ENCODE measurements around the gene SLC17A3. TPM values are rescaled to one million over a fixed set of nuclear protein-coding genes. Genes with fewer than 3 reads are reported as not detected.

Gene SLC17A3
- total RNA-seq, 1 experiment from 2014 or later, result not detected

- no peak overlapping the region for H3K27ac ChIP-seq (ENCODE audit: low read length)
- H3K4me3 ChIP-seq (ENCODE audit: low read depth in 2 of 2, low read length in 2 of 2), result no peak overlapping the region
- no peaks in the 10 kb centered on the region for H3K27me3 ChIP-seq (ENCODE audit: control insufficient read depth, insufficient read depth, low read length)
- no peak for TF ChIP-seq CTCF (IDR thresholded peaks at IDR 0.05)
- TF ChIP-seq TCF7L2 (IDR thresholded peaks at IDR 0.05; ENCODE audit: low read depth, low read length), result no peak
- TF ChIP-seq SIN3A (IDR thresholded peaks at IDR 0.05; ENCODE audit: borderline replicate concordance, insufficient read depth, low read depth, low read length), result no peak
- TF ChIP-seq REST (IDR thresholded peaks at IDR 0.05; ENCODE audit: insufficient read depth in 1 of 2, low read depth in 2 of 2, low read length in 1 of 2), result no peak
- TF ChIP-seq POLR2AphosphoS5 (IDR thresholded peaks at IDR 0.05; ENCODE audit: low read depth, low read length), result no peak
- ChIA-PET CTCF (no interaction called here), POLR2A (no interaction called here)
- intact Hi-C loops (cut with micrococcal nuclease; ENCODE audit: unreplicated experiment) (no loop called here), in situ Hi-C loops (cut with HindIII; ENCODE audit: low pct_unique_long_range_greater_than_20kb, low sequenced_read_pairs) (no loop called here)
- H3K36me3 ChIP-seq (ENCODE audit: control insufficient read depth, insufficient read depth, low read length), result no peaks in the 10 kb centered on the region
- ATAC-seq, result no peak
- no peak for DNase-seq (ENCODE audit: low read depth, low spot score)
- no peaks in the 10 kb centered on the region for H3K4me1 ChIP-seq (ENCODE audit: control insufficient read depth, insufficient read depth, low read length)
- H3K9me3 ChIP-seq (ENCODE audit: control insufficient read depth, insufficient read depth, low read depth, low read length), result no peaks in the 10 kb centered on the region
- BruUV-seq (replicated peaks), result no TSS peak
These were observed 9.5 kb upstream of the SLC17A3 start for GRCh38 chr6:25883536-25883935.

GRCh38 chr6:25882051-25882496, 8.0 kb upstream of the SLC17A3 start:
- DNase-seq (ENCODE audit: low read depth, low spot score) (no peak), ATAC-seq (no peak)
- Histone ChIP-seq H3K4me1 (ENCODE audit: control insufficient read depth, insufficient read depth, low read length) (no peaks in the 10 kb centered on the region), H3K9me3 (ENCODE audit: control insufficient read depth, insufficient read depth, low read depth, low read length) (no peaks in the 10 kb centered on the region), H3K27ac (ENCODE audit: low read length) (no peak overlapping the region), H3K36me3 (ENCODE audit: control insufficient read depth, insufficient read depth, low read length) (no peaks in the 10 kb centered on the region), H3K4me3 (ENCODE audit: low read depth in 2 of 2, low read length in 2 of 2) (no peak overlapping the region), H3K27me3 (ENCODE audit: control insufficient read depth, insufficient read depth, low read length) (no peaks in the 10 kb centered on the region)
- TF ChIP-seq TCF7L2 (IDR thresholded peaks at IDR 0.05; ENCODE audit: low read depth, low read length) (no peak), SIN3A (IDR thresholded peaks at IDR 0.05; ENCODE audit: borderline replicate concordance, insufficient read depth, low read depth, low read length) (no peak), POLR2AphosphoS5 (IDR thresholded peaks at IDR 0.05; ENCODE audit: low read depth, low read length) (no peak), CTCF (IDR thresholded peaks at IDR 0.05) (no peak), REST (IDR thresholded peaks at IDR 0.05; ENCODE audit: insufficient read depth in 1 of 2, low read depth in 2 of 2, low read length in 1 of 2) (no peak)
- ChIA-PET POLR2A (no interaction called here), CTCF (interaction anchor here (0.6 kb wide), 1 partner anchor 220 kb away, joined by 3 read pairs; no protein-coding TSS in a partner anchor)
- intact Hi-C loops (cut with micrococcal nuclease; ENCODE audit: unreplicated experiment) (no loop called here), in situ Hi-C loops (cut with HindIII; ENCODE audit: low pct_unique_long_range_greater_than_20kb, low sequenced_read_pairs) (no loop called here)
- BruUV-seq (replicated peaks), result no TSS peak
